ENCODE data around the gene MXRA8.

Gene MXRA8

GRCh38 chr1:1306661-1307260 is 51.6 kb downstream of the MXRA8 start:
- H3K4me3 ChIP-seq (ENCODE audit: low read length): peak overlapping the region; percentile 61

GRCh38 chr1:1306070-1306660 is 52.2 kb downstream of the MXRA8 start:
- TF ChIP-seq CTCF (conservative IDR thresholded peaks at IDR 0.05; ENCODE audit: low read depth, low read length): peak; percentile 28
- peak overlapping the region; percentile 61 for H3K4me3 ChIP-seq (ENCODE audit: low read length)
- no peak for DNase-seq (ENCODE audit: low read depth)

More at GRCh38 chr1:1306661-1307260, 51.6 kb downstream of the MXRA8 start:
- TF ChIP-seq CTCF (conservative IDR thresholded peaks at IDR 0.05; ENCODE audit: low read depth, low read length): no peak
- no peak for DNase-seq (ENCODE audit: low read depth)

- DNase-seq (ENCODE audit: low read depth): no peak
- peak; percentile 13 for TF ChIP-seq CTCF (conservative IDR thresholded peaks at IDR 0.05; ENCODE audit: low read depth, low read length)
- no peak overlapping the region for H3K4me3 ChIP-seq (ENCODE audit: low read length)
Observed at GRCh38 chr1:1305300-1306069, 52.9 kb downstream of the MXRA8 start.

GRCh38 chr1:1304331-1305299 is 53.7 kb downstream of the MXRA8 start:
- TF ChIP-seq CTCF (conservative IDR thresholded peaks at IDR 0.05; ENCODE audit: low read depth, low read length): no peak
- H3K4me3 ChIP-seq (ENCODE audit: low read length): no peak overlapping the region
- DNase-seq (ENCODE audit: low read depth): no peak

GRCh38 chr1:1303736-1304135 is 54.6 kb downstream of the MXRA8 start:
- no peak for TF ChIP-seq CTCF (conservative IDR thresholded peaks at IDR 0.05; ENCODE audit: low read depth, low read length)
- no peak for DNase-seq (ENCODE audit: low read depth)

GRCh38 chr1:1302951-1303509 is 55.3 kb downstream of the MXRA8 start:
- H3K4me3 ChIP-seq (ENCODE audit: low read length): no peak overlapping the region
- no peak for TF ChIP-seq CTCF (conservative IDR thresholded peaks at IDR 0.05; ENCODE audit: low read depth, low read length)
- no peak for DNase-seq (ENCODE audit: low read depth)

More at GRCh38 chr1:1303736-1304135, 54.6 kb downstream of the MXRA8 start:
- no peak overlapping the region for H3K4me3 ChIP-seq (ENCODE audit: low read length)

Measured in retinal pigment epithelial cell (primary cell).